HG03097 (cell line): ENCODE results near the gene UBE2I.

Experiments used
- ATAC-seq: cut with Tn5 transposase; IDR thresholded peaks from one replicate; pipeline ENCODE4 v1.9.1; 2021; ENCODE audit not compliant: unreplicated experiment, low FRiP score

The UBE2I gene

GRCh38 chr16:1312467-1312816 lies 3.0 kb downstream of the UBE2I start:
- no peak for ATAC-seq

- no peak for ATAC-seq
Observed at GRCh38 chr16:1312903-1313302, 3.5 kb downstream of the UBE2I start.

GRCh38 chr16:1313721-1314369 lies 4.4 kb downstream of the UBE2I start:
- ATAC-seq: no peak

GRCh38 chr16:1314399-1315068 lies 5.1 kb downstream of the UBE2I start:
- ATAC-seq: no peak

- ATAC-seq: no peak
Observed at GRCh38 chr16:1315081-1316032, 5.9 kb downstream of the UBE2I start.

- no peak for ATAC-seq
Observed at GRCh38 chr16:1316033-1316405, 6.6 kb downstream of the UBE2I start.

GRCh38 chr16:1317479-1318267 lies 8.2 kb downstream of the UBE2I start:
- ATAC-seq: no peak

GRCh38 chr16:1318268-1318545 lies 8.8 kb downstream of the UBE2I start:
- no peak for ATAC-seq

GRCh38 chr16:1319041-1319440 lies 9.6 kb downstream of the UBE2I start:
- ATAC-seq: no peak

GRCh38 chr16:1320097-1320496 lies 10.7 kb downstream of the UBE2I start:
- ATAC-seq: no peak

GRCh38 chr16:1320658-1321240 lies 11.3 kb downstream of the UBE2I start:
- no peak for ATAC-seq

- ATAC-seq: no peak
Observed at GRCh38 chr16:1322407-1322806, 13.0 kb downstream of the UBE2I start.

- ATAC-seq: no peak
Observed at GRCh38 chr16:1323296-1324239, 14.1 kb downstream of the UBE2I start.

GRCh38 chr16:1324286-1324826 lies 14.9 kb downstream of the UBE2I start:
- ATAC-seq: no peak

GRCh38 chr16:1325261-1325660 lies 15.8 kb downstream of the UBE2I start:
- ATAC-seq: no peak

- ATAC-seq: no peak
Observed at GRCh38 chr16:1325673-1326371, 16.4 kb downstream of the UBE2I start.

- ATAC-seq: no peak
Observed at GRCh38 chr16:1326391-1326790, 17.0 kb downstream of the UBE2I start.

GRCh38 chr16:1326946-1327618 lies 17.6 kb downstream of the UBE2I start:
- ATAC-seq: no peak
